Neuronal stem cell (in vitro differentiated cells): ENCODE data around the gene AOPEP.

Experiments
- DNase-seq: peaks from one replicate; pipeline ENCODE4 v3.0.0-alpha.2; 2013; ENCODE audit warnings: low spot score
- H2AFZ ChIP-seq: one replicate; pipeline ENCODE4 v1.6.1; 2013; ENCODE audit warnings: mild to moderate bottlenecking, low read length, inconsistent platforms
- H2AK5ac ChIP-seq: 2 replicates; pipeline ENCODE4 v1.6.1; 2013; ENCODE audit warnings: low read depth, mild to moderate bottlenecking, inconsistent platforms, low read length, moderate library complexity, mixed read lengths
- H2BK120ac ChIP-seq: 2 replicates; pipeline ENCODE4 v1.6.1; 2013; ENCODE audit warnings: low read depth, mild to moderate bottlenecking, inconsistent platforms, low read length, moderate library complexity, mixed read lengths
- H2BK12ac ChIP-seq: one replicate; pipeline ENCODE4 v1.6.1; 2013; ENCODE audit warnings: low read length, inconsistent platforms
- H2BK15ac ChIP-seq: 2 replicates; pipeline ENCODE4 v1.6.1; 2013; ENCODE audit warnings: mild to moderate bottlenecking, low read length, inconsistent platforms, mixed read lengths
- H2BK5ac ChIP-seq: one replicate; pipeline ENCODE4 v1.6.1; 2013; ENCODE audit warnings: inconsistent platforms, mild to moderate bottlenecking, low read length, moderate library complexity
- H3K14ac ChIP-seq: one replicate; pipeline ENCODE4 v1.6.1; 2013; ENCODE audit warnings: low read length, inconsistent platforms
- H3K18ac ChIP-seq: 2 replicates; pipeline ENCODE4 v1.6.1; 2013; ENCODE audit warnings: low read length, inconsistent platforms
- H3K23ac ChIP-seq: 2 replicates; pipeline ENCODE4 v1.6.1; 2013; ENCODE audit warnings: low read depth, mild to moderate bottlenecking, mixed read lengths, low read length, inconsistent platforms; ENCODE audit not compliant: poor library complexity
- H3K27ac ChIP-seq: replicated peaks from 3 replicates; pipeline ENCODE4 v1.5.1; 2013; ENCODE audit warnings: low read length, inconsistent platforms
- H3K27me3 ChIP-seq, 3 experiments: 2 replicates each; pipeline ENCODE4 v1.6.1; 2013; ENCODE audit warnings: low read length in 3 of 3, mild to moderate bottlenecking in 2 of 3, inconsistent platforms in 1 of 3, low read depth in 1 of 3, mixed read lengths in 1 of 3, moderate library complexity in 1 of 3; ENCODE audit not compliant: control insufficient read depth in 3 of 3, insufficient read depth in 3 of 3
- H3K36me3 ChIP-seq, 2 donors: replicated peaks in 1 of 2; 2 replicates each; pipeline ENCODE4 v1.6.1; 2013; ENCODE audit warnings: low read length in 2 of 2; ENCODE audit not compliant: control insufficient read depth in 2 of 2, insufficient read depth in 2 of 2
- H3K4ac ChIP-seq: 2 replicates; pipeline ENCODE4 v1.6.1; 2013; ENCODE audit warnings: inconsistent platforms, mild to moderate bottlenecking, low read length, moderate library complexity
- H3K4me1 ChIP-seq, 2 donors: 1 replicate in 1 of 2; 2 replicates in 1 of 2; pipeline ENCODE4 v1.6.1; 2013; ENCODE audit warnings: low read length in 2 of 2, low read depth in 1 of 2; ENCODE audit not compliant: control insufficient read depth in 2 of 2, insufficient read depth in 1 of 2
- H3K4me2 ChIP-seq: one replicate; pipeline ENCODE4 v1.6.1; 2013; ENCODE audit warnings: mild to moderate bottlenecking, low read length, inconsistent platforms; ENCODE audit not compliant: insufficient read depth, poor library complexity, severe bottlenecking
- H3K4me3 ChIP-seq, 2 donors: 2 replicates each; pipeline ENCODE4 v1.5.1; 2013; ENCODE audit warnings: low read length in 2 of 2, mild to moderate bottlenecking in 2 of 2, inconsistent platforms in 1 of 2, moderate library complexity in 1 of 2
- H3K79me1 ChIP-seq: one replicate; pipeline ENCODE4 v1.6.1; 2013; ENCODE audit warnings: low read depth, mild to moderate bottlenecking, inconsistent platforms, low read length, moderate library complexity
- H3K9ac ChIP-seq: one replicate; pipeline ENCODE4 v1.6.1; 2013; ENCODE audit warnings: mild to moderate bottlenecking, low read depth, low read length, inconsistent platforms; ENCODE audit not compliant: poor library complexity
- H3K9me3 ChIP-seq, 2 donors: replicated peaks in 1 of 2; 2 replicates each; pipeline versions ENCODE3 to v1.6.1; 2013; ENCODE audit warnings: low read length in 2 of 2, mild to moderate bottlenecking in 2 of 2, inconsistent platforms in 1 of 2, low read depth in 1 of 2, mixed read lengths in 1 of 2, moderate library complexity in 1 of 2; ENCODE audit not compliant: control insufficient read depth in 2 of 2, insufficient read depth in 1 of 2
- H4K8ac ChIP-seq: one replicate; pipeline ENCODE4 v1.6.1; 2013; ENCODE audit warnings: low read depth, mild to moderate bottlenecking, inconsistent platforms, low read length, moderate library complexity
- H4K91ac ChIP-seq: one replicate; pipeline ENCODE4 v1.6.1; 2013; ENCODE audit warnings: low read length, low read depth, mild to moderate bottlenecking, inconsistent platforms; ENCODE audit not compliant: poor library complexity
- WGBS, 2 donors: extraction: QIAGEN DNeasy Blood & Tissue Kit; methylation state at CpG; one replicate each; pipeline ENCODE4 v1.1.7; 2013; ENCODE audit warnings: missing lambda C conversion rate in 2 of 2, mixed read lengths in 1 of 2; ENCODE audit not compliant: insufficient read length in 2 of 2, insufficient replicate concordance in 1 of 2; ENCODE audit errors: extremely low coverage in 2 of 2; 5-methylcytosine and 5-hydroxymethylcytosine counted together

AOPEP gene

GRCh38 chr9:95127249-95128176, 401.0 kb downstream of the AOPEP start:
- no peak overlapping the region for H2BK15ac ChIP-seq
- peaks cover 0 to 12% of the 10 kb centered on the region in 2 donors for H3K36me3 ChIP-seq
- no peak overlapping the region for H4K8ac ChIP-seq
- H3K23ac ChIP-seq: no peak overlapping the region
- H3K4me3 ChIP-seq: peak overlapping the region in 1 of 2 donors; percentile 39
- H3K4me1 ChIP-seq: peaks cover 9 to 27% of the 10 kb centered on the region in 2 donors
- H3K79me1 ChIP-seq: no peaks in the 10 kb centered on the region
- H2BK120ac ChIP-seq: no peak overlapping the region
- H3K4ac ChIP-seq: no peak overlapping the region
- H3K4me2 ChIP-seq: peak overlapping the region; percentile 76
- no peak overlapping the region for H2BK5ac ChIP-seq
- H2AFZ ChIP-seq: peak overlapping the region; percentile 53
- H3K27me3 ChIP-seq: no peaks in the 10 kb centered on the region
- H3K14ac ChIP-seq: no peak overlapping the region
- DNase-seq: peak; percentile 71
- no peak overlapping the region for H4K91ac ChIP-seq
- H3K9me3 ChIP-seq: no peaks in the 10 kb centered on the region
- H3K18ac ChIP-seq: peak overlapping the region; percentile 30
- H2BK12ac ChIP-seq: no peak overlapping the region
- H2AK5ac ChIP-seq: no peak overlapping the region
- no peak overlapping the region for H3K9ac ChIP-seq
- WGBS, 2 donors: no CpG with 5 or more reads among the region's 35 CpGs
- no peak overlapping the region for H3K27ac ChIP-seq

- Histone ChIP-seq H3K4me2 (no peak overlapping the region), H3K27me3 (no peaks in the 10 kb centered on the region), H3K4me3 (no peak overlapping the region), H3K4me1 (peaks cover 9 to 28% of the 10 kb centered on the region in 2 donors), H2BK120ac (no peak overlapping the region), H3K4ac (no peak overlapping the region), H2AFZ (no peak overlapping the region), H2BK5ac (no peak overlapping the region), H3K23ac (no peak overlapping the region), H3K27ac (no peak overlapping the region), H3K18ac (no peak overlapping the region), H3K14ac (no peak overlapping the region), H2AK5ac (no peak overlapping the region), H3K9ac (no peak overlapping the region), H2BK15ac (no peak overlapping the region), H3K9me3 (no peaks in the 10 kb centered on the region), H3K36me3 (peaks cover 0 to 10% of the 10 kb centered on the region in 2 donors), H4K91ac (no peak overlapping the region), H2BK12ac (no peak overlapping the region), H3K79me1 (no peaks in the 10 kb centered on the region), H4K8ac (no peak overlapping the region)
- DNase-seq: no peak
- no CpG with 5 or more reads among the region's 4 CpGs for WGBS, 2 donors
These were observed 401.7 kb downstream of the AOPEP start for GRCh38 chr9:95128177-95128524.

GRCh38 chr9:95129476-95130291, 403.2 kb downstream of the AOPEP start:
- Histone ChIP-seq H3K14ac (no peak overlapping the region), H2AK5ac (no peak overlapping the region), H3K27me3 (no peaks in the 10 kb centered on the region), H2BK5ac (no peak overlapping the region), H3K9me3 (no peaks in the 10 kb centered on the region), H4K91ac (no peak overlapping the region), H3K4me1 (peaks cover 9 to 28% of the 10 kb centered on the region in 2 donors), H3K36me3 (peaks cover 0 to 6% of the 10 kb centered on the region in 2 donors), H3K4me3 (no peak overlapping the region), H2BK15ac (no peak overlapping the region), H3K18ac (no peak overlapping the region), H3K4ac (no peak overlapping the region), H3K4me2 (no peak overlapping the region), H2AFZ (peak overlapping the region; percentile 50), H3K79me1 (no peaks in the 10 kb centered on the region), H4K8ac (no peak overlapping the region), H2BK120ac (no peak overlapping the region), H2BK12ac (no peak overlapping the region), H3K9ac (no peak overlapping the region), H3K27ac (no peak overlapping the region), H3K23ac (no peak overlapping the region)
- DNase-seq: no peak
- WGBS, 2 donors: no CpG with 5 or more reads among the region's 8 CpGs

GRCh38 chr9:95130484-95130883, 404.0 kb downstream of the AOPEP start:
- WGBS, 2 donors: no CpG with 5 or more reads among the region's 5 CpGs

More at GRCh38 chr9:95130484-95130883, 404.0 kb downstream of the AOPEP start:
- Histone ChIP-seq H2BK15ac (no peak overlapping the region), H3K9me3 (no peaks in the 10 kb centered on the region), H2BK12ac (no peak overlapping the region), H3K23ac (no peak overlapping the region), H2AFZ (peak overlapping the region; percentile 50), H4K91ac (no peak overlapping the region), H3K14ac (no peak overlapping the region), H2AK5ac (no peak overlapping the region), H2BK5ac (no peak overlapping the region), H3K4me1 (peaks cover 9 to 28% of the 10 kb centered on the region in 2 donors), H3K27ac (no peak overlapping the region), H3K4ac (no peak overlapping the region), H3K4me2 (no peak overlapping the region), H3K9ac (no peak overlapping the region), H2BK120ac (no peak overlapping the region), H3K36me3 (peaks cover 0 to 5% of the 10 kb centered on the region in 2 donors), H3K4me3 (no peak overlapping the region), H3K18ac (no peak overlapping the region), H3K27me3 (no peaks in the 10 kb centered on the region), H4K8ac (no peak overlapping the region), H3K79me1 (no peaks in the 10 kb centered on the region)
- no peak for DNase-seq
